ENCODE measurements around the gene CTNNBL1. TPM values are rescaled to one million over a fixed set of nuclear protein-coding genes. Genes with fewer than 3 reads are reported as not detected.

CTNNBL1 gene
- total RNA-seq, 2 experiments from 2014 or later = 67.3 to 74.9 TPM

- DNase-seq = no peak
- Mint-ChIP-seq H3K27ac (no peak overlapping the region), H3K9me3 (no peaks in the 10 kb centered on the region), H3K4me3 (no peak overlapping the region), H3K4me1 (ENCODE audit: low read depth) (peaks cover 6% of the 10 kb centered on the region), H3K36me3 (ENCODE audit: low read depth) (peaks cover 15% of the 10 kb centered on the region), H3K27me3 (no peaks in the 10 kb centered on the region)
- TF ChIP-seq CTCF (IDR thresholded peaks at IDR 0.05) = no peak
- POLR2A ChIA-PET = no interaction called here
- ATAC-seq = no peak
- CTCF ChIA-PET = no interaction called here
- intact Hi-C loops (cut with micrococcal nuclease) = no loop called here
Measured at GRCh38 chr20:37839955-37840354, 146.1 kb downstream of the CTNNBL1 start.

GRCh38 chr20:37841389-37841788 lies 147.6 kb downstream of the CTNNBL1 start:
- H3K27ac Mint-ChIP-seq = no peak overlapping the region
- no peak for ATAC-seq
- peaks cover 3% of the 10 kb centered on the region for H3K4me1 Mint-ChIP-seq (ENCODE audit: low read depth)
- POLR2A ChIA-PET = interaction anchor here (1.0 kb wide), 1 partner anchor 9 kb away, joined by 3 read pairs; no protein-coding TSS in a partner anchor
- no peaks in the 10 kb centered on the region for H3K9me3 Mint-ChIP-seq
- no peak overlapping the region for H3K4me3 Mint-ChIP-seq
- no peaks in the 10 kb centered on the region for H3K27me3 Mint-ChIP-seq
- DNase-seq = no peak
- TF ChIP-seq CTCF (IDR thresholded peaks at IDR 0.05) = no peak
- intact Hi-C loops (cut with micrococcal nuclease) = no loop called here
- H3K36me3 Mint-ChIP-seq (ENCODE audit: low read depth) = peaks cover 12% of the 10 kb centered on the region
- CTCF ChIA-PET = no interaction called here

- Mint-ChIP-seq H3K9me3 (no peaks in the 10 kb centered on the region), H3K36me3 (ENCODE audit: low read depth) (peaks cover 12% of the 10 kb centered on the region), H3K4me3 (no peak overlapping the region), H3K4me1 (ENCODE audit: low read depth) (no peaks in the 10 kb centered on the region), H3K27me3 (no peaks in the 10 kb centered on the region), H3K27ac (no peak overlapping the region)
- intact Hi-C loops (cut with micrococcal nuclease) = no loop called here
- ChIA-PET POLR2A (interaction anchor here (1.0 kb wide), 1 partner anchor 9 kb away, joined by 3 read pairs; no protein-coding TSS in a partner anchor), CTCF (no interaction called here)
- DNase-seq (no peak), ATAC-seq (no peak)
- no peak for TF ChIP-seq CTCF (IDR thresholded peaks at IDR 0.05)
Measured at GRCh38 chr20:37841971-37842370, 148.1 kb downstream of the CTNNBL1 start.

GRCh38 chr20:37845241-37845681 lies 151.4 kb downstream of the CTNNBL1 start:
- H3K27ac Mint-ChIP-seq = no peak overlapping the region
- peaks cover 19% of the 10 kb centered on the region for H3K36me3 Mint-ChIP-seq (ENCODE audit: low read depth)
- DNase-seq (no peak), ATAC-seq (no peak)
- no peaks in the 10 kb centered on the region for H3K9me3 Mint-ChIP-seq
- H3K27me3 Mint-ChIP-seq = no peaks in the 10 kb centered on the region
- intact Hi-C loops (cut with micrococcal nuclease) = no loop called here
- POLR2A ChIA-PET = no interaction called here
- no peak overlapping the region for H3K4me3 Mint-ChIP-seq
- H3K4me1 Mint-ChIP-seq (ENCODE audit: low read depth) = no peaks in the 10 kb centered on the region
- CTCF ChIA-PET = interaction anchor here (0.7 kb wide), 1 partner anchor 9 kb away, joined by 3 read pairs; no protein-coding TSS in a partner anchor
- no peak for TF ChIP-seq CTCF (IDR thresholded peaks at IDR 0.05)

- DNase-seq = no peak
- no peak for ATAC-seq
- Mint-ChIP-seq H3K9me3 (no peaks in the 10 kb centered on the region), H3K4me1 (ENCODE audit: low read depth) (no peaks in the 10 kb centered on the region), H3K27ac (no peak overlapping the region), H3K36me3 (ENCODE audit: low read depth) (peaks cover 14% of the 10 kb centered on the region), H3K4me3 (no peak overlapping the region), H3K27me3 (no peaks in the 10 kb centered on the region)
- TF ChIP-seq CTCF (IDR thresholded peaks at IDR 0.05) = no peak
- CTCF ChIA-PET = no interaction called here
- POLR2A ChIA-PET = no interaction called here
- intact Hi-C loops (cut with micrococcal nuclease) = no loop called here
Measured at GRCh38 chr20:37845878-37846277, 152.0 kb downstream of the CTNNBL1 start.
